OCI-M2 (cell line): Measurements from ENCODE around the gene OR2Z1.

Experiments
- DNase-seq: peaks from one replicate; lab custom pipeline; 2025; ENCODE audit not compliant: unreplicated experiment; lab: John Stamatoyannopoulos, UW

The OR2Z1 gene, protein sequence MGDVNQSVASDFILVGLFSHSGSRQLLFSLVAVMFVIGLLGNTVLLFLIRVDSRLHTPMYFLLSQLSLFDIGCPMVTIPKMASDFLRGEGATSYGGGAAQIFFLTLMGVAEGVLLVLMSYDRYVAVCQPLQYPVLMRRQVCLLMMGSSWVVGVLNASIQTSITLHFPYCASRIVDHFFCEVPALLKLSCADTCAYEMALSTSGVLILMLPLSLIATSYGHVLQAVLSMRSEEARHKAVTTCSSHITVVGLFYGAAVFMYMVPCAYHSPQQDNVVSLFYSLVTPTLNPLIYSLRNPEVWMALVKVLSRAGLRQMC

DNA sequence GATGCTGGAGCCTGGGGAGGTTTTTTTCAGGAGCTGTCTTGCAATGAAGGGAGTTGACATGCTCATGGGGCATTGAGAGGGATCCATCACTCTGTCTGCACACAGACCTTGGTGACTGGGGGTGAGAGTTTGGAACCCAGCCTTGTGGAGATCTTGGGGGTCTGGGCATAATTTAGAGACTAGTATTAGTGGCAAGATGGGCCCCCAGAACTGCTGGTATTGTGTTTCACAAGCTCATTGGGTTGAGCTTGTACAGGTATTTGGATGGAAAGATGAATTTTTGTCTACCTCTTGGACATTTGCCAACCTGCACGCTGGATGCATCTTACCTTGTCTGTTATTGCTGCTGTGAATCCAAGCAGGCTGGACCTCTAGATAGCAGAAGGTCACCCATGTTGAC lies at the start of gene OR2Z1:
TSS of gene OR2Z1 (plus strand) at position 301 of the 400 bp plus-strand sequence. CDS start 9,395 bp downstream, outside the sequence.
- no peak for DNase-seq

DNA sequence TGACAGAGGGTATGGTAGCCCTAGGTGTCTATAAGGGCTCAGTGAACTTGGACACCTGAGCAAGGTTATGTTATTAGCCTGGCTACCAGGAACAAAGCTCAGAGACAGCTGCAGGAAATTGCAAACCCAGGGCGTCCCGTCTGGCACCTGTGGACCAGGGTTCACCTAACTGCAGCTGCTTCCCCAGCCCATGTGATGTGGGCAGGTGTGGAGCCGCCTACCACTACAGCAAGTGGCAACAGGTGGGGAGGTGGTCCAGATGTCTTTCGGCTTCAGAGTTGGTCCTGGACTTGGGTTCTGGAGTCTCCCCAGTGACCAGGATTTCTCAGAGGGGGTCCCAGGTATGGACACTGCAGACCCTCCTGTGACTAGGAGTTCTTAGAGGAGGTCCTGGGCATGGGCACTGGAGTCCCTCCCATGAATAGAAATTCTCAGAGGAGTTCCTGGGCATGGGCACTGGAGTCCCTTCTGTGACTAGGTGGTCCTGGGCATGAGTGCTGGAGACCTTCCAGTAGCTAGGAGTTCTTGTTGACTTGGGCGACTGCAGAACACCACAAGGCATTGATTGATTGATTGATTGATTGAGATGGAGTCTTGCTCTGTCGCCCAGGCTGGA lies 48.0 kb upstream of the OR2Z1 start:
- no peak for DNase-seq

DNA sequence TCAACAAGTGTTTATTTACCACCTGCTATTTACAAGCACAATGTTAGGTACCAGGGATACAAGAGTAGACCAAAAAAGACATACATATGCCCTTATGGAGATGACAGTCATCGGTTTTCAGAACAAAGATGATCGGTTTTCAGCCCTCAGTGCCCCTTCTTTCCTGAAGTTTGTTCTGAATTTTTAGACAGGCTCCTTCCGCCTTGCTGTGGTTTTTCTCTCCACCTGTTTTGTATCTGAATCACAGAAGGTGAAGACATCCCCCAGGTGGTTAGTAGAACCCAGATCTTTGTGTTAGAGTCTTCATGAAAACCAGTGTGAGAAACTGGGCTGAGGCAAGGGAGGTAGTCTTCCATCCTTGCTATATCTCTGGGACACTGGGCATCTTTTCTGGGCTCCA lies 46.4 kb upstream of the OR2Z1 start:
- no peak for DNase-seq

DNA sequence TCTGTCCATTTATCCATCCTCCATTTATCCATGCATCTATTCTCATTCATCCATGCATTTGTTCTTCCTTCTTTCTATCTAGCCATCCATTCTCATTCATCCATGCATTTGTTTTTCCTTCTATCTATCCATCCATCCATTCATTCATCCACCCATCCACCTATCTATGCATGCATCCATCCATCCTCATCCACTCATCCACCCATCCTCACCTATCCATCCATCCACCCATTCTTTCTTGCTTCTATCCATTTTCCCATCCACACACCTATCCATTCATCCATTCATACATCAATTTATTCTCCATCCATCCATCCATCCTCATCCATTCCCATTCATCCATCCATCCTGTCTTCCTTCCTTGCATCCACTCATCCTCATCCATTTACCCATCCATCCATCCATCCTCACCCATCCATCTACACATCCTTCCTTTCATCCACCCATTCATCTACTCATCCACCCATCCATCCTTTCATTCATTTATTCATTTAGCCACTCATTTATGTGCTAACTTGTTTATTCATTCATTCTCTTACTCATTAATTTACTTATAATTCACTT lies 43.1 kb upstream of the OR2Z1 start:
- DNase-seq = no peak

DNA sequence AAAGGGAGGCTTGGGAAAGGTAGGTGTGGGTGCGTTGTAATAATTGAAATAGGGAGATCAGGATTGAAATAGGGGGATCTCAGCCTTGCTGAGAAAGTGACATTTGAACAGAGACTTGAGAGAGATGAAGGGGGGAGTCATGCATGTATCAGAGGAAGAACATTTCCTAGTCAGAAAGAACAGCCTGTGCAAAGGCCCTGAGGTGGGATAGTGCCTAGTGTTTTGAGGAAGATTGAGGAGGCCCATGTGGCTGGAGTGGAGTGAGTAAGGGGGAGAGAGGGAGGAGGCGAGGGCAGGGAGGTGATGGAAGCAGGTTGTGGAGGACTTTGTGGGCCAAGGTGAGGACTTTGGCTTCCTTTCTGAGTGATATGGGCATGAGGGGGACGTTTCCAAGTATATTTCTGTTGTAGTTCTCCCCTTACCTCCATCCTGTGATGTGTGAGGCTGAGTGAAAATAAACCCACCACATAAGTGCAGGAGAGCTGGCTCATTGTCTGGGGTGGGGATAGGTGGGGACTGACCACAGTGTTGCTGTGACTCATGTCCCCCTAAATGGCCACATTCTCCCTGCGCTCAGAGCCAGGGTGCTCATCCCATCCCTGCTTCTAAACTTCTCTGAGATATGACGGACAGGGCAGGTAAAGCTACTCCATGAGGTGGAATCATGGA lies 40.6 kb upstream of the OR2Z1 start:
- DNase-seq = no peak

DNA sequence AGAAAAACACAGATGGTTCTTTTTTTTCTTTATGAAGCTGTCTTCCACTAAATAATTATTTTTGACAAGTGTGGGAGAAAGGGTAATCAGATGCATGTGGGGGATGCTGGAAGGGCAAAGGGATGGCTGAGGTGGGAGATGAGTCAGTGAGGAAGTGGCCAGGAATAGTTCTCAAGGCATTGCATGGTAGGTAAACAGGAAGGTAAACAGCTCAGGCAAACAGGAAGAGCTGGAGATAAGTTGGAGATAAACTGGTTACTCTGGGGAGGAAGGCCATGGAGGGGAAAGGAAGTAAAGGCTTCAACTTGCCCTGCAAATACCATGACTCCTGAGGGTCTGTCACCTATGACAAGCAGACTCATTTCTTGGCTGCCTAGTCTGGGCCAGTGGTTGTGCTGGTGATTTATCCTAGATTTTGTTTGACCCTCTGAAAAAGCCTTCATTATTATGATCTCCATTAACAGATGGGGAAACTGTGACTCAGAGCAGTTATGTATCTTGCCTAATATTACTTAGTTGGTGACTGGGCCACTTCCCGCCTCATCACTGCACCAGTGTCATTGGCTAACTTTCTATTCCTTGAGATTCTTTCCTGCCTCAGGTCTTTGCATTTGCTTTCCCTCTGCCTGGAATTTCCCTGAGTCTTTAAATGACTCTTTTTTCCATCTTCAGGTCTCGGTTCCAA lies 39.9 kb upstream of the OR2Z1 start:
- no peak for DNase-seq

DNA sequence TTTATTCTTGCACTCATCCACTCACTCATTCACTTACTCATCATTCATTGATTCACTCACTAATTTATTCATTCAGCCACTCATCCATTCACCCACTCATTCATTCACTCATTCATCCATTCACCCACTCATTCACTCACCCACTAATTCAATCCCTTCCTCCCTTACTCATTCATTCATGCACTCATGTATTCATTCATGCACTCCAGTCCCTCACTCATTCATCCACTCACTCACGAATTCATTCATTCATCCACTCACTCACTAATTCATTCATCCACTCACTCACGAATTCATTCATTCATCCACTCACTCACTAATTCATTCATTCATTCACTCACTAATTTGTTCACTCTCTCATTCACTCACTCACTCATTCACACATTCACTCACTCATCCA lies 39.0 kb upstream of the OR2Z1 start:
- DNase-seq = no peak

DNA sequence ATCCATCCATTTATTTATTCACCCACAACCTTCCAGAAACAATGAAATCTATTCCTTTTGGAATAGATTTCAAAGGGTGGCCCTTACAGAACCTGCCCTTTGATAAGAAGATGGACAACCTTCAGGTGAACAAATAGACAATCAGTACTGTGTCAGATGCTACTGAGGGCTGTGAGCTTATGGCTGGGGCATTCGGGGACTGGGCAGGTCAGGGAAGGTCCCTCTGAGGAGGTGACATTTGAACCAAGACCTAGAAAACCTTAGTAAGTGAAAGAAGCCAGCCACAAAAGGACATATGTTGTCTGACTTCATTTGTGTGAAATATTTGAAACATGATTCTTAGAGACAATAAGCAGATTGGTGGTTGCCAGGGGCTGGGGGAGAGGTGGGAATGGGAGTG lies 38.5 kb upstream of the OR2Z1 start:
- no peak for DNase-seq

DNA sequence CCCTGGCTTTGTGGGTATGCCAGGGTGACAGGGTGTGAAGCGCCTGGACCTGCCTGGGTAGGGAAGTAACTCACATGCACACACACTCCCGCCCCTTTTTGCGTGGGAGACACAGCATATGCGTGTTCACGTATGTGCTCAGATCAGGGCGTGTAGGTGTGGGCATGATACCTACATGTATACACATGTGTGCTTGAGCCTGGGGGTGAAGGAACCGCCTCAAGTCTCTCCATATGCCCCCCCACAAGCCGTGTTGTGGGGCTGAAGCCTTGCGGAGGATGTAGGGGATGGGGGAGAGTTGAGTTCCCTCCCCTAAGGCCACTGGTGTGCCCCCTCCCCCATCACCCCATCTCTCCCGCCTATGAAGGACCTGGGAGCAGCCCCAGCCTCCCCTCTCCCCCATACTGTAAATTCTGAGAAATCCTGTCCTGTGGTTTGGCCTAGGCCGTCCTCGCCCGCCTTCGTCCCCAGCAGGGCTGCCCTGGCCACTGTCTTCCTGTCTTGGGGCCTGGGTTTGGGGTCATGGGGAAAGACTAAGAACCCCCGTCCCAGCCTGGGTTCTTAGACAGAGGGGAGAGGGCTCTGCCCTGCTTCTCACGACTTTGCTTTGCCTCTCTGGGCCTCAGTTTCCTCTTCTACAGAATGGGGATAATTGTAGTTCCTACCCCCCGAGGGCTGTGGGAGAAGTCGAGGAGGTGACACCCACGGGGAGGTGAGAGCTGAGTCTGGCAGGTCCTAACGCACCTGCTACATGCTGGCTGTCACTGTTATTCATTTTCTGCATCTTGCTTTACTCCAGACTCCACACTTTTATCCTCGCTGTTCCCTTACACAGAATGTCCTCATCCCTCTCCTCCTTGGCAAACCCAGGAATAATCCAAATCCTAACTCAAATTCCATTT lies 37.2 kb upstream of the OR2Z1 start:
- no peak for DNase-seq

DNA sequence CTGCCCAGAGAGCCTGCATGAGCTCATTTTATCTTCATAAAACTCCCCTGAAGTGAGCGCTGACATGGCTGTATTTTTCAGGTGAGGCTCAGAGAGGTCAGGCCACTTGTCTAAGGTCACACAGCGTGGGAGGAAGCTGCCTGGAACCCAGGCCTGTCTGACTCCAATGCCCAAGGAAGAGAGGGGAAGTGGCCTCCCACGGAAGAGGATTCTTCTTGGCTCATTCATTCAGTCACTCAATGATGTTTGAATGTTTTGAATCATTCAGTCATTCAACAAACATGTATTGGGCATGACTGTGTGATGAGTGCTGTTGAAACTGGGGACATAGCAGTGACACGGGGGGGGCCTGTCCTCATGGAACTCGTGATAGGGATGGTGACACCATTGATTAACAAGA lies 34.9 kb upstream of the OR2Z1 start:
- DNase-seq = no peak

DNA sequence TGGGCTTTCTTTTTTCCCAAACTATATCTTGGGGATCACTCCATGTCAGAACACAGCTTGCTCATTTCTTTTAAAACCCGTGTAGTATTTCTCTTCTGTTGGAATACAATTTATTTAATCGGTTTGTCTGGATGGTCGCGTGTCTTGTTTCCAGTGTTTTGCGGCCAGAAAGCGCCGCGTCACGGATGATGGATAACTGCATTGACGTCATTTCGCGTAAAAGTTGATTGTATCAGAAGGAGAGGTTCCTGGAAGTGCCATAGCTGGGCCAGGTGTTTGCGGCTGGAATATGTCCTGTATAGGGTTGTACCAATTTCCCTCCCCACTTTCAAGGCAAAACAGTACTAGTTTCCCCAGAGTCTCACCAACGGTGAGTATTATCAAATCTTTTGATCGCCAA lies 32.5 kb upstream of the OR2Z1 start:
- DNase-seq = no peak

DNA sequence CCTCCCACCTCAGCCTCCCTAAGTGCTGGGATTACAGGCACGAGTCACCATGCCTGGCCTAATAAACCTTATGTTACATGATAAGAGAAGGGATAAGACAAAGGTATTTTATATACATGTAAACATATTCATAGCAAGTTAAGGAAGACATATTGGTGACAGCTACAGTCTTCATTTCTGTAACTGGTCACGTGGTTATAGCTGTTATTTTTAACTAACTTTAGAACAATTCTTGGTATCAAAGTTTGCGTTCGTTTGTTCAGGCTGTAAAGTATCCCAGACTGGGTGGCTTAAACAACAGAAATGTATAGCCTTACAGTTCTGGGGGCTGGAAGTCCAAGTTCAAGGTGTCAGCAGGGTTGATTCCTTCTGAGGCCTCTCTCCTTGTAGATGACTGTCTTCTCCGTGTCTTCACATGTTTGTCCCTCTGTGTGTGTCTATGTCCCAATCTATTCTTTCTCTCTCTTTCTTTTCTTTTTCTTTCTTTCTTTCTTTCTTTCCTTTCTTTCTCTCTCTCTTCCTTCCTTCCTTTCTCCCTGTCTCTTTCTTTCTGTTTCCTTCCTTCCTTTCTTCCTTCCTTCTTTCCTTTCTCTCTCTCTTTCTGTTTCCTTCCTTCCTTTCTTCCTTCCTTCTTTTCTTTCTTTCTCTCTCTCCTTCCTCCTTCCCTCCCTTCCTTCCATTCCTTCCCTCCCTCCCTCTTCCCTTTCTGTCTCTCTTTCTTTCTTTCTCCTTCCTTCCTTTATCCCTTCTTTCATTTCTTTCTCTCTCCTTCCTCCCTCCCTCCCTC lies 30.5 kb upstream of the OR2Z1 start:
- no peak for DNase-seq

DNA sequence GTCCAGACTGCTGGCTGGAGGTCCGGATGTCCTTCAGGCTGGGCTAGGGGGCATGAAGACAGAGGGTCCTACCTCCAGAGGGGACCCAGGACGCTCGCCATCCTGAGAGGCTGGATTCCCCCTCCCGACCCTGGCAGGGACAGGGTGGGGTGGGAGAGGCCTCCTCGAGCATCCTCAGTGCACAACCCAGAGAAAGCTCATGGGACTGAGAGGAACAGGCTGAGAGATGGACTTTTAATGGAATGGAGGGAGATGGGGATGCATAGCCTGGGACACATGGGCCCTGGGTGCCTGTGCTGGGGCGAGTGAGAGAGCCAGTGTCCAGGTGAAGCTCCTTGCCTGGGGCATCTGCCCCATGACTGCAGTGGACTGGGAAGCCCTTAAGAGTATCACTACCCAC lies 25.9 kb upstream of the OR2Z1 start:
- no peak for DNase-seq

DNA sequence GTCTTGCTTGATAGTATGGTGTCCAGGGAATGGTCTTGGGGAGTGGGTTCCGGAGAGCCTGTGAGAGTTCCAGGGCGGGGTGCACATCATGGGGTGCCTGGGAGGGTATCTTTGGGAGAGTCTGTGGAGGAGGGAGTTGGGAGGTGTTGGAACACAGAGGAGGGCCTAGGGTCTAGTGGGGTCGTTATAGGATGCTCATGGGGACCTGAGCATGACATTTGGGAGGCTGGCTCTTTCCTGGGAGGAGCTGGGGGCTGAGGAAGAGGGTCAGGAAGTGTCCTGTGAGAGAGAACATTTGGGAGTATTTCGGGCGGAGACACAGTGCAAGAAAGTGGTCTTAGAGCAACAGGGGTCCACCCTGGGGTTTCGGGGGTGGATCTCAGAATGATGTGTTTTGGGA lies 25.5 kb upstream of the OR2Z1 start:
- no peak for DNase-seq

DNA sequence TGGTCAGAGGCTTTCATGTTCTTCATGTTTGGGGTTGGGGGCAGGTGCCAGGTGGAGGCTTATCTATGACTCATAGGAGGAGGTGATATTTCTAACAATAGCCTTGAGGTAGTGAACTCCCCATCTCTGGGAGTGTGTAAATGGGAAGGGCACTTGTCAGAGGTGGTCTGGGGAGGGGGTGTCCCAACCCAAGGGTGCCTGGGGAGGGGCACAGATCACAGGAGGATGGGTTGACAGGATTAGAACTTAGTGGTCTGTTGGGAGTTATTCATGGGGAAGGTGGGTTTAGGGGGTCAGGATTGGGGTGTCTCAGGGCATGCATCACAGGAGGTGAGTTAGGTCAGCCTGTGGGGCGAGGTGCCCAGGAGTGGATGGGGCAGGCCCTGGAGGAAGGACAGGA lies 24.4 kb upstream of the OR2Z1 start:
- no peak for DNase-seq

DNA sequence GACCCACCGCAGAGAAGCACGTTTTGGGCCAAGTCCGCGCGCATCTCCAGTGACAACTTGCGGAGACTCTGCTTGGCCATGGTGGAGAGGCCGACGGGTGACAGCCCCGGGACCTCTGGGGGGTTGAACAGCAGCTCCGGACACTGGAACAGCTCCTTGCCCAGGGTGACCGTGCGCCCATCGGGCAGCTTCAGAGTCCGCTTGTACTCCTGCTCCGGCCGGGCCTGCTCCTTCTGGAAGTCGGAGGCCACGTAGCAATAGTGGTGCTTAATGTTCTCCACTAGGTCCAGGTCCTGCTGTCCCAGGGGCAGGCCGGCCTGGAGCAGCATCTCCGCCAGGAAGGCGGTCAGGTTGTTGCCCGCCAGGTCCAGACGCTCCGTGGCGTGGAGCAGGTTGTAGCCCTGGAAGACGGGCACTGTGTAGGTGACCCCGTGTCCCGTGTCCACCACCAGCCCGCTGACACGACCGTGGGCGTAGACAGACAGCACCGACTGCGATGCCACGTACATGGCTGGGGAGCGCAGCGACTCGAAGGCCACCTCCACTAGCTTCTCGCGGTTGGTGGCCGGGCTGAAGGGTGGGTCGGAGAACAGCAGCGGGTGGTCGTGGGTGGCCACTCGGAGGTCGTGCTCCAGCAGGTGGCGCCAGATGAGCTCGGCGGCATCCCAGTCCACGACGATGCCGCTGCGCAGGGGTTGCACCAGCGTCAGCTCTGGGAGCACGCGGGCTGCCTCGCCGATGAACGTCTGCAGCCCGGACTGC lies 23.6 kb upstream of the OR2Z1 start:
- DNase-seq = no peak

DNA sequence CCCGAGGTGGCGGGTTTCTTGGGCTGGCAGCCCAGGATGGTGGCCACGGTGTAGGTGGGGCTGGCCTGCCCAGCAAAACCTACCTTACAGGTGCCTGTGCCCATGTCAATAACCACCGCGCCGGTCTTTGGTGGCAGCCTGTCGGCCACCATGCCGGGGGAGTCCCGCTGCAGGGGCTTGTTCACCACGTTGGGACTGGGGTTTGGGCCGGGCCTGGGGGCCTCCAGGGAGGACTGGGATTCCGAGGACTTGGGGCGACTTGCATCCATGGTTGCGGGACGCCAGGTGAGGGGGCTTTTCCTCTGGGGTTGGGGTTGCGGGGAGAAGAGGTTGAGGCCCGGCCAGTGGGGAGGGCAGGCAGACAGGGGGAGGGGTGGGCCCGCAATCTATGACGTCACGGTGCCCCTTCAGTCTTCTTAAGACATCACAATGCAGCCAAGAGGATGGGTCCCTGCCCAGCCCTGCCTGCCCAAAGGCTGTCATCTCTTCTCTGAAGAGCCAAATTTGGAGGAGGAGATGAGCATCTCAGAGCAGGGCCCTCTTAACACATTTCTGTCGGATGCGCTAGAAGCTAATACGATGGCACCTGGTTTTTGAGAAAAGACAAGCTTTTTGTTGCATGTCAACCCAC lies 22.9 kb upstream of the OR2Z1 start, which contains the start of gene ACTL9:
TSS of gene ACTL9 (minus strand) at position 363 of the 631 bp plus-strand sequence. CDS start at position 269, 94 bp downstream.
- no peak for DNase-seq

DNA sequence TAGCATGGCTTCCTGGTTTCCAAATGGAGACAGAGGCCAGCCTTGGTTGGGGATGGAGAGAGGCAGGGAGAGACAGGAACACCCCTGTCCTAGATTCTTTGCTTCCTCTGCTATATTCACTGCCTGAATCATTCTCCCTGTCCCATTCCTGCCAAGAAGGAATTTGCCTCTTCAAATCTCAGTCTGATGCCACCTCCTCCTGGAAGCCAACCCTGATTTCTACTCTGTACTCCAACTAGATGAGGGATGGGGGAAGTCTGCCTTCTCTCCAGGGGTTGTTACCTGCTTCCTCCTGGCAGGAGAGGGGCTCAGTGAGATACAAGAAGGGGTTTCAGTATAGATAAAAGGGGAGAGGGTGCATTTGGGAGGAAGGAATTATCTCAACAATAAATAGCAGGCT lies 21.5 kb upstream of the OR2Z1 start:
- no peak for DNase-seq
